Fibroblast of skin of scalp (primary cell): ENCODE measurements around the gene RENBP.

ENCODE experiments used
- DNase-seq: peaks from one replicate; pipeline ENCODE4 v3.0.0-alpha.2; 2013

Gene RENBP

GRCh38 chrX:153953892-153954557, 9.6 kb upstream of the RENBP start:
- DNase-seq = no peak

- DNase-seq = peak; percentile 76
Observed at GRCh38 chrX:153953342-153953830, 8.9 kb upstream of the RENBP start.

- DNase-seq = no peak
Observed at GRCh38 chrX:153952373-153953026, 8.1 kb upstream of the RENBP start.

GRCh38 chrX:153951683-153952372, 7.4 kb upstream of the RENBP start:
- DNase-seq = no peak

- DNase-seq = no peak
Observed at GRCh38 chrX:153950127-153950526, 5.7 kb upstream of the RENBP start.

GRCh38 chrX:153948847-153949805, 4.7 kb upstream of the RENBP start:
- DNase-seq = no peak

- no peak for DNase-seq
Observed at GRCh38 chrX:153948002-153948466, 3.6 kb upstream of the RENBP start.

GRCh38 chrX:153947009-153947769, 2.7 kb upstream of the RENBP start:
- DNase-seq = peak; percentile 78

- no peak for DNase-seq
Observed at GRCh38 chrX:153945956-153946943, 1.8 kb upstream of the RENBP start.

- no peak for DNase-seq
Observed at GRCh38 chrX:153944800-153945150, 332 bp upstream of the RENBP start.

GRCh38 chrX:153941336-153942252, 2.8 kb downstream of the RENBP start:
- DNase-seq = no peak

- DNase-seq = no peak
Observed at GRCh38 chrX:153939573-153939972, 4.9 kb downstream of the RENBP start.

- no peak for DNase-seq
Observed at GRCh38 chrX:153938226-153938786, 6.1 kb downstream of the RENBP start.

- DNase-seq = no peak
Observed at GRCh38 chrX:153937056-153937455, 7.4 kb downstream of the RENBP start.

GRCh38 chrX:153935326-153935851, 9.1 kb downstream of the RENBP start:
- no peak for DNase-seq

GRCh38 chrX:153934762-153935325, 9.6 kb downstream of the RENBP start, which contains the start of gene NAA10:
TSS of gene NAA10 (minus strand) at chrX:153935037. CDS start at chrX:153934904, 133 bp downstream.
- peak; percentile 75 for DNase-seq

GRCh38 chrX:153934148-153934761, 10.2 kb downstream of the RENBP start:
- no peak for DNase-seq

- peak; percentile 44 for DNase-seq
Observed at GRCh38 chrX:153933748-153934147, 10.7 kb downstream of the RENBP start.
